Measurements from ENCODE around the gene SORL1-AS1.
A peak's percentile ranks its signal among the peaks of the same experiment; 100 is the strongest.

SORL1-AS1 gene

GRCh38 chr11:121417055-121417551 is 35.7 kb downstream of the SORL1-AS1 start (continued):
- peak; percentile 88 for TF ChIP-seq EED (IDR thresholded peaks at IDR 0.05; ENCODE audit: low read depth)
- TF ChIP-seq RUNX3 (IDR thresholded peaks at IDR 0.05; ENCODE audit: low read length), result peak; percentile 94
- TF ChIP-seq MEF2A (IDR thresholded peaks at IDR 0.05; ENCODE audit: insufficient read depth, low read depth, low read length), result 0 out of 2 replicates have a peak, but pooled peaks have one; percentile 25
- TF ChIP-seq LARP7 (IDR thresholded peaks at IDR 0.05), result no peak
- peak; percentile 86; the same call in 1 of the 2 replicates for TF ChIP-seq TBL1XR1 (IDR thresholded peaks at IDR 0.05; ENCODE audit: low read depth, low read length)
- peak; percentile 26 to 71; a peak in 2 of 4 replicates for TF ChIP-seq EP300 (IDR thresholded peaks at IDR 0.05; ENCODE audit: borderline replicate concordance in 1 of 2, control insufficient read depth in 1 of 2, low read depth in 2 of 2, low read length in 2 of 2)
- TF ChIP-seq SPI1 (IDR thresholded peaks at IDR 0.05; ENCODE audit: borderline replicate concordance, insufficient read depth, low read depth, low read length), result peak; percentile 59
- TF ChIP-seq ATF7 (IDR thresholded peaks at IDR 0.05; ENCODE audit: low read depth), result peak; percentile 43; the same call in 1 of the 2 replicates
- no peak for TF ChIP-seq MYC (IDR thresholded peaks at IDR 0.05; ENCODE audit: insufficient read depth, insufficient read length, insufficient replicate concordance, low read length, severe bottlenecking)
- peak; percentile 59; the same call in 1 of the 2 replicates for TF ChIP-seq FOXM1 (IDR thresholded peaks at IDR 0.05; ENCODE audit: low read depth, low read length)
- TF ChIP-seq, protein P1, sequence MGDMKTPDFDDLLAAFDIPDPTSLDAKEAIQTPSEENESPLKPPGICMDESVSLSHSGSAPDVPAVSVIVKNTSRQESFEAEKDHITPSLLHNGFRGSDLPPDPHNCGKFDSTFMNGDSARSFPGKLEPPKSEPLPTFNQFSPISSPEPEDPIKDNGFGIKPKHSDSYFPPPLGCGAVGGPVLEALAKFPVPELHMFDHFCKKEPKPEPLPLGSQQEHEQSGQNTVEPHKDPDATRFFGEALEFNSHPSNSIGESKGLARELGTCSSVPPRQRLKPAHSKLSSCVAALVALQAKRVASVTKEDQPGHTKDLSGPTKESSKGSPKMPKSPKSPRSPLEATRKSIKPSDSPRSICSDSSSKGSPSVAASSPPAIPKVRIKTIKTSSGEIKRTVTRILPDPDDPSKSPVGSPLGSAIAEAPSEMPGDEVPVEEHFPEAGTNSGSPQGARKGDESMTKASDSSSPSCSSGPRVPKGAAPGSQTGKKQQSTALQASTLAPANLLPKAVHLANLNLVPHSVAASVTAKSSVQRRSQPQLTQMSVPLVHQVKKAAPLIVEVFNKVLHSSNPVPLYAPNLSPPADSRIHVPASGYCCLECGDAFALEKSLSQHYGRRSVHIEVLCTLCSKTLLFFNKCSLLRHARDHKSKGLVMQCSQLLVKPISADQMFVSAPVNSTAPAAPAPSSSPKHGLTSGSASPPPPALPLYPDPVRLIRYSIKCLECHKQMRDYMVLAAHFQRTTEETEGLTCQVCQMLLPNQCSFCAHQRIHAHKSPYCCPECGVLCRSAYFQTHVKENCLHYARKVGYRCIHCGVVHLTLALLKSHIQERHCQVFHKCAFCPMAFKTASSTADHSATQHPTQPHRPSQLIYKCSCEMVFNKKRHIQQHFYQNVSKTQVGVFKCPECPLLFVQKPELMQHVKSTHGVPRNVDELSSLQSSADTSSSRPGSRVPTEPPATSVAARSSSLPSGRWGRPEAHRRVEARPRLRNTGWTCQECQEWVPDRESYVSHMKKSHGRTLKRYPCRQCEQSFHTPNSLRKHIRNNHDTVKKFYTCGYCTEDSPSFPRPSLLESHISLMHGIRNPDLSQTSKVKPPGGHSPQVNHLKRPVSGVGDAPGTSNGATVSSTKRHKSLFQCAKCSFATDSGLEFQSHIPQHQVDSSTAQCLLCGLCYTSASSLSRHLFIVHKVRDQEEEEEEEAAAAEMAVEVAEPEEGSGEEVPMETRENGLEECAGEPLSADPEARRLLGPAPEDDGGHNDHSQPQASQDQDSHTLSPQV (IDR thresholded peaks at IDR 0.05), result 0 out of 2 replicates have a peak, but pooled peaks have one; percentile 9
- peak; percentile 72; the same call in 1 of the 2 replicates for TF ChIP-seq GATAD2B (conservative IDR thresholded peaks at IDR 0.05; ENCODE audit: low read depth)
